ENCODE measurements around the gene DIP2A. TPM values are rescaled to one million over a fixed set of nuclear protein-coding genes. Genes with fewer than 3 reads are reported as not detected.
A peak's percentile ranks its signal among the peaks of the same experiment; 100 is the strongest.

The DIP2A gene
- total RNA-seq, 4 donors from 2014 or later = 19.9 to 40.8 (median 31.1) TPM

GRCh38 chr21:46594276-46594675 lies 135.6 kb downstream of the DIP2A start:
- 83 to 89% methylated on average over 3 to 5 of the region's 8 CpGs for WGBS, 2 donors (ENCODE audit: low coverage in 1 of 2)
- ATAC-seq = no peak
- H3K27me3 ChIP-seq = no peaks in the 10 kb centered on the region
- TF ChIP-seq POLR2A (IDR thresholded peaks at IDR 0.05) (no peak), CTCF (IDR thresholded peaks at IDR 0.05) (no peak), EP300 (IDR thresholded peaks at IDR 0.05) (no peak), POLR2AphosphoS5 (IDR thresholded peaks at IDR 0.05) (no peak)
- no peaks in the 10 kb centered on the region for H3K36me3 ChIP-seq
- H3K9me3 ChIP-seq = peaks cover 0 to 23% (median 0%) of the 10 kb centered on the region in 3 donors
- H3K4me1 ChIP-seq = peaks cover 0 to 15% (median 7%) of the 10 kb centered on the region in 3 donors
- no peak overlapping the region for H3K27ac ChIP-seq
- H3K4me3 ChIP-seq = no peak overlapping the region

DNA sequence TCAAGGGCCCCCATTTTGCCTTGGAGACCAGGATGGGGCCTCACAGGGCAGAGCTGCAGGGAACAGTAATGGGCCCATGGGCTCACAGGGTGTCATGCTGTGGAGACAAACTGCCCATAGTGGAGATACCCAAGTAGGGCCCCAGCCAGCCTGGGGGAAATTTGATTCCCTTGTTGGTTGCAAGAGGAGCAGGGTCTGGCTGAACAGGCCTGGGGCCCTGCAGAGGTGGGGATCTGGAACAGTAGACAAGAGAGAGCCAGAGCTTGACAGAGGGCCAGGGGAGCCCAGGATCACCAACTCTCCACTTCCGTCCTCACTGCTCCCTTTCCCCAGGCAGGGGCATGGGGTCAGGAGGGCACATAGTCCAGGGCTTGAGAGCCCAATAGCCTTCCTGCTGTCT lies 137.5 kb downstream of the DIP2A start:
- no peak for ATAC-seq

GRCh38 chr21:46597031-46597430 lies 138.3 kb downstream of the DIP2A start:
- Histone ChIP-seq H3K36me3 (no peaks in the 10 kb centered on the region), H3K9me3 (peaks cover 0 to 5% (median 0%) of the 10 kb centered on the region in 3 donors), H3K4me3 (no peak overlapping the region), H3K4me1 (peaks cover 0 to 26% (median 7%) of the 10 kb centered on the region in 3 donors), H3K27me3 (no peaks in the 10 kb centered on the region), H3K27ac (no peak overlapping the region)
- no peak for ATAC-seq
- TF ChIP-seq EP300 (IDR thresholded peaks at IDR 0.05) = no peak
- no CpG with 5 or more reads among the region's 8 CpGs for WGBS, 2 donors (ENCODE audit: low coverage in 1 of 2)

More for the DNA sequence above, 137.5 kb downstream of the DIP2A start:
- Histone ChIP-seq H3K9me3 (peaks cover 0 to 5% (median 0%) of the 10 kb centered on the region in 3 donors), H3K4me1 (peaks cover 0 to 26% (median 7%) of the 10 kb centered on the region in 3 donors), H3K4me3 (no peak overlapping the region), H3K36me3 (no peaks in the 10 kb centered on the region), H3K27me3 (no peaks in the 10 kb centered on the region), H3K27ac (no peak overlapping the region)
- no peak for TF ChIP-seq POLR2A (IDR thresholded peaks at IDR 0.05)
- no peak for TF ChIP-seq EP300 (IDR thresholded peaks at IDR 0.05)
- no peak for TF ChIP-seq POLR2AphosphoS5 (IDR thresholded peaks at IDR 0.05)
- no peak for TF ChIP-seq CTCF (IDR thresholded peaks at IDR 0.05)
- WGBS, 2 donors (ENCODE audit: low coverage in 1 of 2) = 40% methylated on average over 1 of the region's 1 CpG; no CpG with 5 or more reads in 1 of the 2 donors

DNA sequence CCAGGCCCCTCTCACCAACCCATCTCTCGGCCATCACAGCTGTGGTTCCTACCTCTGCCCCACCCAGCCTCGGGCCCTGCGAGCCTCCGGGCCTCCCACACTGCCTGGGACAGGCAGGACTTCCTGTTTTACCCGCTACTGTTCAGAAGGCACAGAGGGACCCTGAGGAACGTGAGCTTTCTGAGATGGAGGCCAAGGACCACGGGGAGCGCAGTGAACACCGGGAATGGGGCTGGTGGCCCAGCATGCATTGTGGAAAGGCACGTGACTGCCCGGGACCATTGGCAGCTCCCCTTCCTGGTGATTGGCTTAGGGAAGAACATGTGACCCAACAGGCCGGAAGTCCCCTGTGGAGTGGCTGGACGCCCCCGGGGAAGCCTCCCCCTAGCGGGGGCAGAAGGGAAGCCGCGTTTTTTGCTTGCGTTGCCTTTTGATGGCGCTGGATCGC lies 139.2 kb downstream of the DIP2A start:
- ATAC-seq = no peak
- Histone ChIP-seq H3K4me1 (peaks cover 0 to 26% (median 7%) of the 10 kb centered on the region in 3 donors), H3K4me3 (no peak overlapping the region), H3K9me3 (peaks cover 0 to 5% (median 0%) of the 10 kb centered on the region in 3 donors), H3K27ac (no peak overlapping the region), H3K36me3 (no peaks in the 10 kb centered on the region), H3K27me3 (no peaks in the 10 kb centered on the region)
- TF ChIP-seq POLR2AphosphoS5 (IDR thresholded peaks at IDR 0.05) (no peak), CTCF (IDR thresholded peaks at IDR 0.05) (no peak), POLR2A (IDR thresholded peaks at IDR 0.05) (no peak)
- 100% methylated on average over 5 to 6 of the region's 20 CpGs for WGBS, 2 donors (ENCODE audit: low coverage in 1 of 2)

DNA sequence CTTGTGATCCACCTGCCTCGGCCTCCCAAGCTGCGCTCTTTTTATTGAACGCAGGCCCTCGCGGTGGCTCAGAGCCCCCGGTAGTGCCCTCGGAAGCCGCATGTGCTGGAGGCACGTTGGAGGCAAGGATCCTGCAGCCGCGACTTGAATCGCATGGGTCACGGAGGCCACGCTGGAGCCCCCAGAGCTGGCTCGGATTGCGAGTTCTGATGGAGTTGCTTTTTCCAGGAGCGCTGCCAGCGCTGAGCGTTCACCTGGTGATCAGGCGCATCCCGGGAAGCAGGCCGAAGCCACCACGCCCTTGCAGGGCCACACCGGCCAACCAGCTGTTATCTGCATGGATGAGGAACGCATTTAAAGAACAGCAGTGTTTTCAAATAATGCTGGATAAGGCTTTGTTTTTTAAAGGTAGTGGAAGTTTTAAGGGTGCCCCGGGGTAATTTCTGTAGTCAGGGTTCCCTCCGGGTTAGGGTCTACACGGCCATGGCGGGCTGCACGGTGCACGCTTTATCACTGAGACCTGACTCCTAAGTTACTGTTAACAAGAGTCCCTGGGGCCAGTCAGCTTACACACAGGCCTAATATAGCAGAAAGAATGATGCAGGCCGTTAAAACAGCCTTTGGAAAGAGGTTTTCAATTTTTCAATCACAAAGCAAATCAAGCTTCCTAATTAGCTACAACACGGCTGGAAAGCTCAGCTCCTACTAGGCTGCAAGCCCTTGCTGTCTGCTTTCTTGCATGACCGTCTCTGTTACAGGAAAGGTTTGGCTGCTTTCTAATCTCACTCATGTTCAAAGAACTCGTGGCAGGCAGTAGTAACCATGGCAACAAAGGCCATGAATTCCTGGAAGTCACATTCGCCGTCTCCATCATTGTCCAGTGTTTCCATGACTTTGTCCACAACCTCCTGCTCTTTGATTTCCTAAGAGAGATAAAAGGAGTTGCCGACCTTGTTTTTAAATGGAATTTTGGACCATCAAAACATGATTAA lies 140.2 kb downstream of the DIP2A start:
- no peak for TF ChIP-seq POLR2A (IDR thresholded peaks at IDR 0.05)
- no peak for TF ChIP-seq CTCF (IDR thresholded peaks at IDR 0.05)
- TF ChIP-seq EP300 (IDR thresholded peaks at IDR 0.05) = no peak
- TF ChIP-seq POLR2AphosphoS5 (IDR thresholded peaks at IDR 0.05) = peak; percentile 74
- H3K9me3 ChIP-seq = peaks cover 0 to 5% (median 0%) of the 10 kb centered on the region in 3 donors
- no peaks in the 10 kb centered on the region for H3K27me3 ChIP-seq
- ATAC-seq = peak; percentile 70
- H3K27ac ChIP-seq = peak overlapping the region in 2 of 4 donors; percentile 16 to 33
- no peak overlapping the region for H3K4me3 ChIP-seq
- no peaks in the 10 kb centered on the region for H3K36me3 ChIP-seq
- H3K4me1 ChIP-seq = peaks cover 0 to 26% (median 7%) of the 10 kb centered on the region in 3 donors
- WGBS, 2 donors (ENCODE audit: low coverage in 1 of 2) = 27 to 29% methylated on average over 8 to 14 of the region's 38 CpGs

Measured in gastroesophageal sphincter (tissue), 4 donors.